NCI-H69 (cell line): ENCODE data around the gene SLC22A23.

Experiments
- DNase-seq: peaks from one replicate; lab custom pipeline; 2025; lab: John Stamatoyannopoulos, UW

SLC22A23 gene

GRCh38 chr6:3471711-3472110 is 14.9 kb upstream of the SLC22A23 start:
- DNase-seq: peak; percentile 91

- DNase-seq: peak; percentile 91
Observed at GRCh38 chr6:3471286-3471685, 14.4 kb upstream of the SLC22A23 start.

- no peak for DNase-seq
Observed at GRCh38 chr6:3468585-3468984, 11.7 kb upstream of the SLC22A23 start.

- no peak for DNase-seq
Observed at GRCh38 chr6:3467996-3468395, 11.1 kb upstream of the SLC22A23 start.

GRCh38 chr6:3466488-3467219 is 9.8 kb upstream of the SLC22A23 start:
- no peak for DNase-seq

GRCh38 chr6:3460253-3460652 is 3.4 kb upstream of the SLC22A23 start:
- DNase-seq: no peak

- DNase-seq: peak; percentile 16
Observed at GRCh38 chr6:3458706-3459421, 2.0 kb upstream of the SLC22A23 start.

- peak; percentile 96 for DNase-seq
Observed at GRCh38 chr6:3457710-3458602, 1.1 kb upstream of the SLC22A23 start.

GRCh38 chr6:3456395-3456897 is 404 bp downstream of the SLC22A23 start:
- DNase-seq: peak; percentile 70

GRCh38 chr6:3455569-3456394 is 1.1 kb downstream of the SLC22A23 start:
- DNase-seq: peak; percentile 67

- DNase-seq: peak; percentile 67
Observed at GRCh38 chr6:3455147-3455568, 1.7 kb downstream of the SLC22A23 start.

- DNase-seq: peak; percentile 28
Observed at GRCh38 chr6:3454273-3455010, 2.4 kb downstream of the SLC22A23 start.

GRCh38 chr6:3453413-3454272 is 3.2 kb downstream of the SLC22A23 start:
- DNase-seq: peak; percentile 37

GRCh38 chr6:3451498-3451897 is 5.4 kb downstream of the SLC22A23 start:
- DNase-seq: no peak

GRCh38 chr6:3450888-3451287 is 6.0 kb downstream of the SLC22A23 start:
- DNase-seq: no peak

GRCh38 chr6:3449750-3450305 is 7.0 kb downstream of the SLC22A23 start:
- no peak for DNase-seq

- no peak for DNase-seq
Observed at GRCh38 chr6:3449321-3449720, 7.5 kb downstream of the SLC22A23 start.

GRCh38 chr6:3447005-3447404 is 9.8 kb downstream of the SLC22A23 start:
- DNase-seq: no peak

- no peak for DNase-seq
Observed at GRCh38 chr6:3446184-3446583, 10.7 kb downstream of the SLC22A23 start.
